SK-N-SH (cell line): ENCODE measurements around the gene SFXN5. TPM values are rescaled to one million over a fixed set of nuclear protein-coding genes. Genes with fewer than 3 reads are reported as not detected.

ENCODE experiments used
- CTCF ChIA-PET: fragments of 300-600, 350-600 bp; formaldehyde crosslinking; extraction: SDS; loops from one replicate; lab custom pipeline; 2021; lab: Yijun Ruan, JAX
- POLR2A ChIA-PET: fragments of 350-600 bp; sonication (Branson Sonifier 250); formaldehyde crosslinking; extraction: SDS; loops from one replicate; lab custom pipeline; 2020; ENCODE audit warnings: antibody characterized with exemption, inconsistent platforms; lab: Yijun Ruan, JAX
- DNase-seq: peaks from one replicate; pipeline ENCODE4 v3.0.0; 2012
- H2AFZ ChIP-seq: fragments of 200-600 bp; sonication (generic); 2 replicates; pipeline ENCODE4 v1.8.1; 2016; ENCODE audit warnings: antibody characterized with exemption, mild to moderate bottlenecking, low read depth
- H3F3A ChIP-seq: fragments of 200-600 bp; sonication (generic); replicated peaks from 2 replicates; pipeline ENCODE3; 2016; ENCODE audit warnings: antibody characterized with exemption, mild to moderate bottlenecking; ENCODE audit not compliant: insufficient read depth
- H3K27ac ChIP-seq, 2 experiments: fragments of 200-500 bp in 1 of 2; fragments of 200-600 bp in 1 of 2; sonication (Bioruptor generic) in 1 of 2; sonication (generic), shearing (Covaris generic) in 1 of 2; 2 replicates each; pipeline versions ENCODE4 v1.5.1 to v1.6.1; 2014 to 2016; ENCODE audit warnings: low read depth in 2 of 2, inconsistent platforms in 1 of 2, low read length in 1 of 2, mild to moderate bottlenecking in 1 of 2, mixed read lengths in 1 of 2
- H3K27me3 ChIP-seq: fragments of 200-600 bp; sonication (generic), shearing (Covaris generic); 2 replicates; pipeline ENCODE4 v1.6.1; 2016; ENCODE audit warnings: mixed run types; ENCODE audit not compliant: insufficient read depth
- H3K36me3 ChIP-seq, 2 experiments: fragments of 200-500 bp in 1 of 2; fragments of 200-600 bp in 1 of 2; sonication (Bioruptor generic) in 1 of 2; sonication (generic) in 1 of 2; replicated peaks in 1 of 2; 2 replicates each; pipeline versions ENCODE3 to v1.5.1; 2014 to 2016; ENCODE audit warnings: low read length in 1 of 2, mild to moderate bottlenecking in 1 of 2; ENCODE audit not compliant: insufficient read depth in 2 of 2, control insufficient read depth in 1 of 2
- H3K4me1 ChIP-seq, 2 experiments: fragments of 200-500 bp in 1 of 2; fragments of 200-600 bp in 1 of 2; sonication (Bioruptor generic) in 1 of 2; sonication (generic), shearing (Covaris generic) in 1 of 2; 2 replicates each; pipeline versions ENCODE4 v1.5.1 to v1.6.1; 2014 to 2016; ENCODE audit warnings: low read depth in 1 of 2, low read length in 1 of 2, mixed run types in 1 of 2; ENCODE audit not compliant: insufficient read depth in 2 of 2, control insufficient read depth in 1 of 2
- H3K4me2 ChIP-seq: fragments of 200-600 bp; sonication (generic), shearing (Covaris generic); 2 replicates; pipeline ENCODE4 v1.6.1; 2017; ENCODE audit warnings: mixed run types
- H3K4me3 ChIP-seq, 2 experiments: fragments of 200-500 bp in 1 of 2; fragments of 200-600 bp in 1 of 2; sonication (Bioruptor generic) in 1 of 2; sonication (generic), shearing (Covaris generic) in 1 of 2; 2 replicates each; pipeline versions ENCODE4 v1.5.1 to v1.8.1; 2014 to 2016; ENCODE audit warnings: low read depth in 2 of 2, inconsistent platforms in 1 of 2, low read length in 1 of 2, mild to moderate bottlenecking in 1 of 2, mixed read lengths in 1 of 2, moderate library complexity in 1 of 2
- H3K79me2 ChIP-seq: fragments of 200-600 bp; sonication (generic); 2 replicates; pipeline ENCODE4 v1.8.1; 2017; ENCODE audit warnings: mild to moderate bottlenecking; ENCODE audit not compliant: insufficient read depth
- H3K9ac ChIP-seq: fragments of 200-600 bp; sonication (generic); 2 replicates; pipeline ENCODE4 v1.6.1; 2017; ENCODE audit warnings: mixed run types
- H3K9me2 ChIP-seq: fragments of 200-600 bp; sonication (generic); 2 replicates; pipeline ENCODE4 v1.6.1; 2017; ENCODE audit warnings: mixed run types
- H3K9me3 ChIP-seq: fragments of 200-600 bp; sonication (generic); 2 replicates; pipeline ENCODE4 v1.6.1; 2017; ENCODE audit warnings: mixed run types, mild to moderate bottlenecking, moderate library complexity
- H4K20me1 ChIP-seq: fragments of 200-600 bp; sonication (generic); 2 replicates; pipeline ENCODE4 v1.6.1; 2017; ENCODE audit warnings: mild to moderate bottlenecking, mixed run types; ENCODE audit not compliant: insufficient read depth
- CHD2 ChIP-seq: fragments of 150-350 bp; IDR thresholded peaks from 2 replicates; pipeline ENCODE4 v1.6.1; 2018; ENCODE audit warnings: low read length; ENCODE audit not compliant: partially characterized antibody
- EP300 ChIP-seq, 2 experiments: IDR thresholded peaks; 2 replicates each; pipeline versions ENCODE4 v1.4.0 to v1.6.1; 2012; ENCODE audit warnings: borderline replicate concordance in 1 of 2, low read depth in 1 of 2, low read length in 1 of 2
- EZH2phosphoT487 ChIP-seq: fragments of 200-600 bp; sonication (generic); IDR thresholded peaks from 2 replicates; pipeline ENCODE4 v1.6.1; 2017; ENCODE audit warnings: low read depth, mixed run types, mild to moderate bottlenecking, antibody characterized with exemption, moderate library complexity, borderline replicate concordance
- FOXJ3 ChIP-seq: sonication (generic); formaldehyde crosslinking; IDR thresholded peaks from 2 replicates; pipeline ENCODE4 v1.5.1; 2020; ENCODE audit warnings: mild to moderate bottlenecking, missing genetic modification reagents
- GATA2 ChIP-seq: sonication (generic); formaldehyde crosslinking; IDR thresholded peaks from 2 replicates; pipeline ENCODE4 v1.5.0; 2020; ENCODE audit warnings: mild to moderate bottlenecking, missing genetic modification reagents
- IRF3 ChIP-seq: fragments of 150-350 bp; IDR thresholded peaks from 2 replicates; pipeline ENCODE4 v1.6.1; 2016; ENCODE audit warnings: mild to moderate bottlenecking, low read depth, low read length
- JUND ChIP-seq: IDR thresholded peaks from 2 replicates; pipeline ENCODE4 v1.4.0; 2012
- MEF2A ChIP-seq: IDR thresholded peaks from 2 replicates; pipeline ENCODE4 v1.4.0; 2012; ENCODE audit warnings: low read depth, borderline replicate concordance
- MXI1 ChIP-seq: IDR thresholded peaks from 2 replicates; pipeline ENCODE4 v1.6.1; 2012; ENCODE audit warnings: mild to moderate bottlenecking, low read depth, low read length, improper control_type of control experiment
- NRF1 ChIP-seq: IDR thresholded peaks from 2 replicates; pipeline ENCODE4 v1.6.1; 2012; ENCODE audit warnings: low read depth, mild to moderate bottlenecking, low read length
- POLR2AphosphoS5 ChIP-seq: IDR thresholded peaks from 2 replicates; pipeline ENCODE4 v1.6.1; 2012; ENCODE audit warnings: low read depth, low read length
- RAD21 ChIP-seq: IDR thresholded peaks from 2 replicates; pipeline ENCODE4 v1.6.1; 2012; ENCODE audit warnings: mild to moderate bottlenecking, low read length
- REST ChIP-seq: IDR thresholded peaks from 2 replicates; pipeline ENCODE4 v1.6.1; 2012; ENCODE audit warnings: mild to moderate bottlenecking, low read depth, low read length, moderate library complexity
- RFX5 ChIP-seq: IDR thresholded peaks from 2 replicates; pipeline ENCODE4 v1.6.1; 2012; ENCODE audit warnings: mild to moderate bottlenecking, improper control_type of control experiment, low read length
- SIN3A ChIP-seq: IDR thresholded peaks from 2 replicates; pipeline ENCODE4 v1.6.1; 2012; ENCODE audit warnings: low read depth, mild to moderate bottlenecking, low read length, moderate library complexity, borderline replicate concordance
- SMC3 ChIP-seq: IDR thresholded peaks from 2 replicates; pipeline ENCODE4 v1.6.1; 2012; ENCODE audit warnings: low read depth, low read length, improper control_type of control experiment
- USF1 ChIP-seq: IDR thresholded peaks from 2 replicates; pipeline ENCODE4 v1.4.0; 2012; ENCODE audit warnings: low read depth, borderline replicate concordance
- YY1 ChIP-seq: IDR thresholded peaks from 2 replicates; pipeline ENCODE4 v1.4.0; 2012; ENCODE audit warnings: low read depth, mild to moderate bottlenecking
- WGBS: methylation state at CpG from one replicate; pipeline ENCODE4 v1.1.6; 2017; ENCODE audit warnings: low lambda C conversion rate; 5-methylcytosine and 5-hydroxymethylcytosine counted together
- polyA plus RNA-seq, 3 experiments: library from polyadenylated mRNA; depleted of rRNA; stranded (reverse); fragments of >200 nt; gene quantifications; 2 replicates each; pipeline ENCODE4 v1.2.3, GENCODE V29; 2012

SFXN5 gene
- polyA plus RNA-seq, 1 of the 3 experiments (the other 2 are of a cell fraction) = 9.9 TPM

GRCh38 chr2:73091696-73092095, 20.2 kb upstream of the SFXN5 start (continued):
- TF ChIP-seq POLR2AphosphoS5 = no peak
- TF ChIP-seq SIN3A = no peak
- no peak for TF ChIP-seq RFX5

GRCh38 chr2:73091164-73091563, 19.7 kb upstream of the SFXN5 start:
- peaks cover 20 to 33% of the 10 kb centered on the region in 2 experiments; a peak in 2 of 4 replicates for H3K4me1 ChIP-seq
- no peak for TF ChIP-seq RFX5
- no peak for TF ChIP-seq SIN3A
- TF ChIP-seq EZH2phosphoT487 = no peak
- no peak for TF ChIP-seq FOXJ3 (CRISPR knock-in tag)
- no peak for TF ChIP-seq CHD2
- no peak for TF ChIP-seq REST
- no peak for TF ChIP-seq SMC3
- TF ChIP-seq, all 33 proteins: peak for 0
- Histone ChIP-seq H3K9me3 (no peaks in the 10 kb centered on the region), H3K4me3 (no peak overlapping the region), H3K27me3 (no peaks in the 10 kb centered on the region), H2AFZ (no peak overlapping the region), H3K79me2 (peaks cover 93% of the 10 kb centered on the region), H3F3A (peaks cover 13% of the 10 kb centered on the region), H4K20me1 (peaks cover 49% of the 10 kb centered on the region), H3K27ac (peak overlapping the region in 1 of 2 experiments; percentile 93; a peak in 2 of 4 replicates), H3K36me3 (peaks cover 0 to 17% of the 10 kb centered on the region in 2 experiments), H3K4me2 (0 out of 2 replicates have a peak overlapping the region, but pooled peaks have one; percentile 5), H3K9ac (no peak overlapping the region), H3K9me2 (no peaks in the 10 kb centered on the region)
- ChIA-PET CTCF (interaction anchor here (0.8 to 21.6 kb wide), 2 partner anchors 8 to 65 kb away, joined by 3 to 267 read pairs; no protein-coding TSS in a partner anchor), POLR2A (no interaction called here)
- 86% methylated on average over 6 of the region's 7 CpGs for WGBS
- DNase-seq = no peak

- Histone ChIP-seq H3K9me2 (no peaks in the 10 kb centered on the region), H3K4me1 (peaks cover 20 to 33% of the 10 kb centered on the region in 2 experiments; a peak in 2 of 4 replicates), H3K4me3 (no peak overlapping the region), H2AFZ (no peak overlapping the region), H3F3A (peaks cover 13% of the 10 kb centered on the region), H3K79me2 (peaks cover 95% of the 10 kb centered on the region), H3K9ac (peak overlapping the region; percentile 72), H3K9me3 (no peaks in the 10 kb centered on the region), H3K27ac (peak overlapping the region; percentile 11 to 93; a peak in 2 of 4 replicates), H3K36me3 (peaks cover 0 to 21% of the 10 kb centered on the region in 2 experiments), H3K4me2 (peak overlapping the region; percentile 65), H3K27me3 (no peaks in the 10 kb centered on the region), H4K20me1 (peaks cover 53% of the 10 kb centered on the region)
- CTCF ChIA-PET = interaction anchor here (1.0 to 21.6 kb wide), 6 partner anchors 10 to 196 kb away, joined by 4 to 267 read pairs (median 7); no protein-coding TSS in a partner anchor
- no peak for DNase-seq
- WGBS = 75% methylated on average over 9 of the region's 11 CpGs
- POLR2A ChIA-PET = no interaction called here
- TF ChIP-seq MXI1 = no peak
- no peak for TF ChIP-seq RAD21
- TF ChIP-seq JUND = peak; percentile 87; the same call in 1 of the 2 replicates
- no peak for TF ChIP-seq MEF2A
- TF ChIP-seq NRF1 = no peak
- TF ChIP-seq SMC3 = no peak
- TF ChIP-seq EP300 (IDR thresholded peaks at IDR 0.05; ENCODE audit: borderline replicate concordance in 1 of 2, low read depth in 1 of 2, low read length in 1 of 2) = no peak
- no peak for TF ChIP-seq SIN3A
- TF ChIP-seq GATA2 (CRISPR knock-in tag) = no peak
- TF ChIP-seq IRF3 = no peak
- TF ChIP-seq YY1 = no peak
- no peak for TF ChIP-seq USF1
Observed at GRCh38 chr2:73089270-73090030, 17.9 kb upstream of the SFXN5 start.
